GM08714 (cell line): Measurements from ENCODE around the gene SERPINA4.
"Not testable (repeated sequence)": the region's sequence is repeated elsewhere in the genome, so short reads cannot be mapped to it uniquely, and the experiment has no call there.

Experiments
- H3K4me3 ChIP-seq: fragments of 200-500 bp; sonication (Bioruptor generic); 2 replicates; pipeline ENCODE4 v1.5.1; 2014; ENCODE audit warnings: mild to moderate bottlenecking, low read length, inconsistent platforms
- ZNF274 ChIP-seq: IDR thresholded peaks from 2 replicates; pipeline ENCODE4 v1.6.1; 2012; ENCODE audit warnings: mild to moderate bottlenecking, low read depth, low read length

Gene SERPINA4

DNA sequence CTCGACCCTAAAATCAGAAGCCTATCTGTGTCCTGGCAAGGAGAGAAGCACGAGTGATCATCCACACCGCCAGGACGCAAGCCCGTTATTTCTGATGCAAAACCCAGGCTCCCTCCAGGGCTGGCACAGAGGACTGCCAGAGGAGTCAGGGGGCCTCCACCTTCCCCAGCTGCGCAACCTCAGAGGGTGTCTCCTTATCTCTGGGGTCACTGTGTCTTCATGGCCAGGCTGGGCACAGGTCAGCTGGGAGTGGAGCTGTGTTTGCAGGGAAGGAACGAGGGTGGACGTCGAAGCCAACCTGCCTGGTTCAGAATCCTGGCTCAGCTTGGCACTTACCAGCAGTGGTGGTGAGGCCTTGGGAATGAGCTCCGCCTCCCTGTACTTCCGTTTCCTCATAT is 38.9 kb downstream of the SERPINA4 start:
- no peak for TF ChIP-seq ZNF274
- no peak overlapping the region for H3K4me3 ChIP-seq

DNA sequence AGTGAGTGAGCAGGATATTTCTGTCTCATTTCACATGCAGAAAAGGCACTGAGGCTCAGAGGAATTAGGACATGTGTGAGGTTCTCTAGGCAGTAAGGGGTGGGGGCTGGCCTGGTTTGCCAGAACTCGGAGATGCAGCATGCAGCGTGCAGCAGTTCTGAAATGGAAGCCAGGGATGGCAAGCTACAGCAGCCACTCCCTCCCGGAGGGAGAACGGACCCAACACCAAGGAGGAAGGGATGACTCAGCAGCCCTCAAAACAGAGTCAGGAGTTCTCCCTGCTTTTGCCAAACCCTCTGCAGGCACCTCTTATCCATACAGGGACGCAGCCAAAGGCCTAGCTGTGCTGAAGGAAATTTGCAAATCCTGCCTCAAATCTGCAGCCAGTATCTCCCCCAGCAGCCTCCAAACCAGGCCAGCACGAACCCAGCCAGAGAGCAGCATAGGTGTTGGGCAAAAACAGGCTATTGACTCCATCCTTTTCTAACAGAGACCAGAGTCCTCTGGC is 40.7 kb downstream of the SERPINA4 start:
- H3K4me3 ChIP-seq = no peak overlapping the region
- TF ChIP-seq ZNF274 = no peak

DNA sequence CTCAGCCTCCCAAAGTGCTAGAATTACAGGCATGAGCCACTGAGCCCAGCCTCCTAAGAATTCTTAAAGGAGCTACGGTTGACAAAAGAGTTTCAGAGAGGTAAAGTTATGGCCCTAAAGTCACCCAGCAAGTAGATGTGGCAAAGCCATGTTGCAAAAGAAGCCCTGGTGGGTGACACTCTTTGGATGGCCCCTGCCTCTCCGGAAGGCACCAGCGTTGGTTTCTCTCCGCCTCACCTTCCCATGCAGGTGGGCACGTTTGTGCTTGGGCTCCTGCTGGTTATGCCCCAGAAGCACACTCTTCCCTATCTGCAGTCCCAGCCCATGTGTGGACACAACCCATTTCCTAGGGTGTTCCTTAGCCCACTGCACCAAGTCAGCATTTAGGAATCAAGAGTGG is 41.5 kb downstream of the SERPINA4 start:
- no peak overlapping the region for H3K4me3 ChIP-seq
- no peak for TF ChIP-seq ZNF274

DNA sequence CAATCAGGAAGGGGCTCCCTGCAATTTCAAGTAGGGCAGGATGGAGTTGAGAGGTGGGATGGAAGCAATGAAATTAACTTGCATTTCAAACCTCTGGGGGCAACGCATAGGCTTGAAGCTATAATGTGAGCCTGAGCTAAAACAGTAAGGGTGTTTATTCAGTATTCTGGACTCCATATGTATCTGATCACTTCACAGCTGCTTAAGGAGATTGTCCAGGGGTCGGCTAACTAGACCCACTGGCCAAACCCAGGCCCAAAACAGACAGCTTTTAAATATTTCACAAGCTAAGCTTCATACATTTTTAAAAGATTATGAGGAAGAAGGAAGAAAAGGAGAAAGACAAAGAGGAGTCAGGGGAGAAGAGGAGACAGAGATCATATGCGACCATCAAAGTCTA is 44.1 kb downstream of the SERPINA4 start:
- TF ChIP-seq ZNF274 = no peak
- no peak overlapping the region for H3K4me3 ChIP-seq

DNA sequence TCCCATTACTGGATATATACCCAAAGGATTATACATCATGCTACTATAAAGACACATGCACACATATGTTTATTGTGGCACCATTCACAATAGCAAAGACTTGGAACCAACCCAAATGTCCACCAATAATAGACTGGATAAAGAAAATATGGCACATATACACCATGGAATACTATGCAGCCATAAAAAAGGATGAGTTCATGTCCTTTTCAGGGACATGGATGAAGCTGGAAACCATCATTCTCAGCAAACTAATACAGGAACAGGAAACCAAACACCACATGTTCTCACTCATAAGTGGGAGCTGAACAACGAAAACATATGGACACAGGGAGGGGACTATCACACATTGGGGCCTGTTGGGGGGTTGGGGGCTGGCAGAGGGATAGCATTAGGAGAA is 47.7 kb downstream of the SERPINA4 start:
- H3K4me3 ChIP-seq = not testable (repeated sequence)

DNA sequence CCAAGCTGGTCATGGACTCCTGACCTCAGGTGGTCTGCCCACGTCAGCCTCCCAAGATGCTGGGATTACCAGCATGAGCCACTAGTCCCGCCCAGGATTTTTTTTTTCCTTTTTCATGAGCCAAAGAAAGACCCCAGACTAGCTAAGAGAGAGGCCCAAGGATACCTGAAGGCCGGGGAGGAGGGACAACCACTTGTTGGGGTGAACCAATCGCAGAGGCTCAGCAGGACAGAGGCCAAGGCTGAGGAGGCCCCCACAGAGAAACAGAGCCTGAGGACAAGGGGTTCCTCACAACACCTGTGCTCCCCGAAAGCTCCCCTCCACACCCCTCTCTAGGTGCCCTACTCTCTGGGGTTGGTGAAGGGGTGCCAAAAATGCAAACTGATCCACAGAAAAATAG is 49.9 kb downstream of the SERPINA4 start:
- no peak for TF ChIP-seq ZNF274
- H3K4me3 ChIP-seq = no peak overlapping the region

DNA sequence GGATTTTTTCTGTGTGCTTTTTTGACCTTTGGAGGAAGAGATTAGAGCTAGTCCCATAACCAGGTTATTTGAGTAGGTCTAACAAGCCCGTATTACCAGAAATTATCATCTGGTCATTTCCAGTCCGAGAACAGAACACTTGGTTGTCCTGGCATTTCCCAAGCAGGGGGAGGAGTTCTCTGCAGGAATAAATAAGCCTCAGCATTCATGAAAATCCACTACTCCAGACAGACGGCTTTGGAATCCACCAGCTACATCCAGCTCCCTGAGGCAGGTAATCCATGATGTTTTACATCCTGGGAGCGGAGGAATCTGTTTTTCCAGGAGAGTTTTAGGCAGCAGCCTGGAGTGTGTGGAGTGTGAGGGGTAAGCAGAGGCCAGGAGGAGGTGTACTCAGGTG is 50.9 kb downstream of the SERPINA4 start, which contains the start of gene SERPINA3:
SERPINA3 (plus strand) TSS at position 218 of the 400 bp plus-strand sequence. CDS start 2,051 bp downstream, outside the sequence.
- no peak for TF ChIP-seq ZNF274
- no peak within 1 kb of the TSS for H3K4me3 ChIP-seq

DNA sequence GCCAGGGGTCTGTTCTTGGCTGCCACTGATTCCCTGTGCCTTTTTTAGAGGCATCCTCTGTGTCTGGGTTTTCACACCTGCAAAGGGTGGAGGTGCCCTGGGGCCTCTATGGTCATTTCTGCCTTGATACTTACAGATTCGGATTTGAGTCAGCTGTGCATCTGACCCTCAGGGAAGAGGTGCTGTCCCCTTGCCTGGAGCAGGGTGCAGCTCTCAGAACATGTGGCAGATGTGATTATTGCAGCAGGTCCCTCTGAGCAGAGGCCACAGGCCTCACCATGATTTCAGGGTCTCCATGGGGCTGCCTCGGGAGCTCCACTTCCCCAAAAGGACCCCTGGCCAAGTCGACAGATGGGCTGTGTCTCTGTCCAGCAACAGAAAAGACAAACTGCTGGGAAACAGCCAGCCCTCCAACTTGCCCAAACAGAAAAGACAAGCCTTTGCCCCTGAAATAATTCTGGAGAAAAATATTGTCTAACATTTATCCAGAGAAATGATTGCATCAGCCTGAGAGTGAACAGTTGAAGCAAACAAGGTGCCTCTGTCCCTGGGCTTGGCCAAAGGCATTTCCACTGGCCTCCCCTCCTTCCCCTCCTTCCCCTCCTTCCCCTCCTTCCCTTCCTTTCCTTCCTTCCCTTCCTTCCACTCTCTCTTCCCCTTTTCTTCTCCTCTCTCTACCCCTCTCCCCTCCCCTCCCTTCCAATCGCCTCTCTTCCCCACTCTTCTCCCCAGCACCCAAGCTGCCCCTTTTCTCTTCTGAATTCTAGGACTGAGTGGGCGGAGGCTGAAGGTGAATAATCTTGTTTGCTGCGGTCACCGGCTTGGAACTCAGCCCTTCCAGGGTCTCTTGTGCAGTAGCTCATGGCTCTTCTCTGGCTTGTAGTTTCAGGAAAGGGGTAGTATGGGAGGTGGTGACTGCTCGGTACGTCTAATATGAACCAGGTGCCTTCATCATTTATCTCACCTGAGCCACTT is 51.6 kb downstream of the SERPINA4 start:
- TF ChIP-seq ZNF274 = no peak
- no peak overlapping the region for H3K4me3 ChIP-seq

DNA sequence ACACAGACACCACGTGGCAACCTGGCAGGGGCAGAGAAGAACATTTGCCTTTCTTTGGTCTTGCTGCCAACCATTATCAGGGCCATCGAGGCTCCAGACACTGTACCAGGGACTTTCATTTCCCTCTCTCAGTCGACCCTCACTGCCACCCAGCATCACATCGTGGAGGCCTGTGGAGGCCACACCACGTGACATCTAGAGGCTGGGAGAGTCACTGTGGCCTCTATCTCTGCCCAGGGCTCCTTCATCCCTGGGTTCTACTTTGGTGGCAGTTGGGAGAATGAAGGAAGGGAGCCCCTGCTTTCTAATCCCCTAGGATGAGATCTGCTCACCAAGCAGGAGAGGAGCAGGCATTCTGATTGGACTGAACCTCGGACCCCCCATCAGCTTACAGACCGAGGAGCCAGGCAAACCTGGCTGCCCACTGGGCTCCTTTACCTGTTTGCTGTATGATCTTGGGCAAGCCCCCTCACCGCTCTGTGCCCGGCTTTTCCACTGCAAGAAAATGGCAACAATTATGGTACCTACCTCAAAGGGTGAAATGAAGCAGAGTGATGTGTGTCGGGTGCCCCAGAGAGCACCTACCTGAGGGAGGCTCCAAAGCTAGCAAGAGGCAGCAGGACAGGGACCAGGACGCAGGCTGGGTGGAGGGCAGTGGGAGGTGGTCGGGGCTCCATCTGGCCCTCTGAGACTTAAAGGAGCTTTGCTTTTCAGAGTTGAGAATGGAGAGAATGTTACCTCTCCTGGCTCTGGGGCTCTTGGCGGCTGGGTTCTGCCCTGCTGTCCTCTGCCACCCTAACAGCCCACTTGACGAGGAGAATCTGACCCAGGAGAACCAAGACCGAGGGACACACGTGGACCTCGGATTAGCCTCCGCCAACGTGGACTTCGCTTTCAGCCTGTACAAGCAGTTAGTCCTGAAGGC is 52.7 kb downstream of the SERPINA4 start:
- TF ChIP-seq ZNF274 = no peak
- H3K4me3 ChIP-seq = no peak overlapping the region

DNA sequence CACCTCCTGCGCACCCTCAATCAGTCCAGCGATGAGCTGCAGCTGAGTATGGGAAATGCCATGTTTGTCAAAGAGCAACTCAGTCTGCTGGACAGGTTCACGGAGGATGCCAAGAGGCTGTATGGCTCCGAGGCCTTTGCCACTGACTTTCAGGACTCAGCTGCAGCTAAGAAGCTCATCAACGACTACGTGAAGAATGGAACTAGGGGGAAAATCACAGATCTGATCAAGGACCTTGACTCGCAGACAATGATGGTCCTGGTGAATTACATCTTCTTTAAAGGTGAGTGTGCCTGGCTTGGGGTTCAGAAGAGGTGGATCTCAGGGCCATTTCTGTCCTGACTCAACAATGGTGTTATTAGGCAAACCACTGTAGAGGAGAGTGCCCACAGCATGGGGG is 53.6 kb downstream of the SERPINA4 start:
- H3K4me3 ChIP-seq = no peak overlapping the region
- no peak for TF ChIP-seq ZNF274

DNA sequence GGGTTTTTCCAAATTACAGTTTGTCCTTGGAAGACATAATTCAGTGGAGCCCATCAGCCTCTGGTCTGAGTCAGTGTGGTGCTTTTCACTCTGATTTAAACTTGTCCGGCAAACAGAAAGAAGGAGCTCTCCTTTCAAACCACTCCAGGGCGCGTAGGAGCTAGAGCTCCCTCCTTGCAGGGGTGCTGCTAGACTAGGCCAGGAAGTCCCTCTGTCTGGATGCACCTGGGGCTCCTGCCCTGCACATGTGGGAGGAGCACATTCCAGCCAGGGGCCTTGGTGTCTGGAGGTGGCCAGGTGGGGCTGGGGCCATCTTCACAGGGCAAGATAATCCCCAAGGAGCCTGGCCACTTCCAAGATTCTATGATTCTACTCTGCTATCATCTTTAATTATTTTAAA is 54.0 kb downstream of the SERPINA4 start:
- TF ChIP-seq ZNF274 = no peak
- no peak overlapping the region for H3K4me3 ChIP-seq

DNA sequence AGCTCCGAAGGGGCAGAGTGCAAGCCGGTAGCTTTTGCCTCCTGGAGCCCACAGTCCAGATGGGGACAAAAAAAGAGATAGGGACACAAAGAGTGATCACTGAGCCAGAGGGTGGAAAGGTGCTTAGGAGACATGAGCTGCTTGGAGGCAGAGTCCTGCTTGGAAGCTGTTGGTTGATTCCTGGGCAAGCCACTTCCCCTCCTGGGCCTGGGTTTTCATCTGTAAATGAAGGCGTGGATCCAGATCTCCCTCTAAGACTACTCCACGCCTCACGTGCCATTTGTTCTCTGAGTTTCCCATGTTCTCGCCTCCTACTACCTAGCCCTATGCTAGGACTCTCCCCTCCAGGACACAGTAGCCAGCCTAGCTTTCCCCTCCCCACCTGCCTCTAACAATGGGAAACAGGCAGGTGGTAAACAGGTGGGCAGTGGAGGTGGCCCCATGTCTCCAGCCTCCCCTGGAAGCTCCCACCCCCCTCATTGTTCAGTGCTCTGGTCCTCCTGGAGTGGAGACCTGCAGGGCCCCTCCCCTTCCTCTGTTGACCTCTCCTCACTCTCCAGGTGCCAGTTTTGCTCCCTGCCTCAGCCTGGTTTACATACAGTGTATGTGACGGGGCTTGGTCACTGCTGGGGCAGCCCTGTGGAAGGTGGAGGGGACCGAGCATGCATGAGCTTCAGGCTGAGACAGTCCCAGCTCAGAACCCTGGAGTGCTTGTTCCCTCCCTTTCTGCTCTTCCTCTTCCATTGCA is 54.8 kb downstream of the SERPINA4 start:
- no peak overlapping the region for H3K4me3 ChIP-seq
- no peak for TF ChIP-seq ZNF274

DNA sequence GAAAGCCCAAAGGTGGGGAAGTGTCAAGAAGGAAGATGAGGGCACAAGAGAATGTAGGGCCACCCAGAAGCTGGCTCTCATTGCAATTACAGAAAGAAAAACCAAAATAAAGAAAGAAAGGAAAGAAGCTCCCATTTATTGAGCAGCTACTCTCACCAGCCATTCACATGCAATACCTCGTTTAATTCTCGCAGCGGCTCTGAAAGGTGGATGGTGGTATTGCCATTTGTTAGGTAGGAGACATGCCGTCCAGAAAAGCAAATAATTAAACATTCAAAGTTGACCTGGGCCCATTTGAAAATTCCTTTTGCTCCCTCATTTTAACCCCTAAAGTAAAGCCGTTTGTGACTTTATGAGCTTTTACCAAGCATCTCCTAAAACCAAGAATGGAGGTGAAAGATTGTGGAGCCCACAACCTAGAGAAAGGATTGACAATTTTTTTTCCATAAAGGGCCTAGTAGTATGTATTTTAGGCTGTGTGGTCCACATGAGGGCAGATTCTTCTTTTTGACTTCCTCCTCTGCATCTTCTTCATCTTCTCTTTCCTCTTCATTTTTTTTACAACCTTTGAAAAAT is 56.2 kb downstream of the SERPINA4 start:
- no peak for TF ChIP-seq ZNF274
- no peak overlapping the region for H3K4me3 ChIP-seq
